GM13977 (cell line): ENCODE data around the gene ARHGAP9.
"Not testable (repeated sequence)": the region's sequence is repeated elsewhere in the genome, so short reads cannot be mapped to it uniquely, and the experiment has no call there.

Experiments
- DNase-seq: peaks from one replicate; pipeline ENCODE4 v3.0.0; 2012; ENCODE audit warnings: low spot score
- CTCF ChIP-seq: IDR thresholded peaks from 2 replicates; pipeline ENCODE4 v1.5.1; 2012; ENCODE audit warnings: mild to moderate bottlenecking, control low read depth; ENCODE audit not compliant: insufficient read depth; ENCODE audit errors: extremely low read depth, missing control alignments
- in situ Hi-C: fragments of 300-500 bp; cut with MboI; formaldehyde crosslinking; loops from one replicate; pipeline ENCODE4 v1.12.0; 2022; ENCODE audit warnings: low sequenced_read_pairs, low pct_unique_long_range_greater_than_20kb, mixed read lengths, inconsistent platforms; ENCODE audit not compliant: unreplicated experiment

ARHGAP9 gene

GRCh38 chr12:57511588-57512325, 32.1 kb upstream of the ARHGAP9 start:
- in situ Hi-C loops, result no loop called here
- DNase-seq, result no peak
- no peak for TF ChIP-seq CTCF

GRCh38 chr12:57511161-57511560, 31.5 kb upstream of the ARHGAP9 start:
- in situ Hi-C loops, result no loop called here
- no peak for TF ChIP-seq CTCF
- DNase-seq, result no peak

GRCh38 chr12:57507796-57508195, 28.1 kb upstream of the ARHGAP9 start:
- DNase-seq, in situ Hi-C loops: not testable (repeated sequence)

- in situ Hi-C loops, DNase-seq: not testable (repeated sequence)
These were observed 26.9 kb upstream of the ARHGAP9 start for GRCh38 chr12:57506541-57506940.

GRCh38 chr12:57502311-57502969, 22.8 kb upstream of the ARHGAP9 start:
- in situ Hi-C loops, DNase-seq: not testable (repeated sequence)

- in situ Hi-C loops, result no loop called here
- no peak for TF ChIP-seq CTCF
- DNase-seq, result no peak
These were observed 20.5 kb upstream of the ARHGAP9 start for GRCh38 chr12:57500213-57500612.

GRCh38 chr12:57498571-57498970, 18.9 kb upstream of the ARHGAP9 start:
- in situ Hi-C loops, result no loop called here
- TF ChIP-seq CTCF, result no peak
- DNase-seq, result no peak

- no peak for DNase-seq
- TF ChIP-seq CTCF, result no peak
- in situ Hi-C loops, result no loop called here
These were observed 18.5 kb upstream of the ARHGAP9 start for GRCh38 chr12:57498132-57498502.
